ENCODE measurements around the gene TBL1Y. TPM values are rescaled to one million over a fixed set of nuclear protein-coding genes. Genes with fewer than 3 reads are reported as not detected.
"Not testable (repeated sequence)": the region's sequence is repeated elsewhere in the genome, so short reads cannot be mapped to it uniquely, and the experiment has no call there.

TBL1Y gene
- not detected for total RNA-seq

DNA sequence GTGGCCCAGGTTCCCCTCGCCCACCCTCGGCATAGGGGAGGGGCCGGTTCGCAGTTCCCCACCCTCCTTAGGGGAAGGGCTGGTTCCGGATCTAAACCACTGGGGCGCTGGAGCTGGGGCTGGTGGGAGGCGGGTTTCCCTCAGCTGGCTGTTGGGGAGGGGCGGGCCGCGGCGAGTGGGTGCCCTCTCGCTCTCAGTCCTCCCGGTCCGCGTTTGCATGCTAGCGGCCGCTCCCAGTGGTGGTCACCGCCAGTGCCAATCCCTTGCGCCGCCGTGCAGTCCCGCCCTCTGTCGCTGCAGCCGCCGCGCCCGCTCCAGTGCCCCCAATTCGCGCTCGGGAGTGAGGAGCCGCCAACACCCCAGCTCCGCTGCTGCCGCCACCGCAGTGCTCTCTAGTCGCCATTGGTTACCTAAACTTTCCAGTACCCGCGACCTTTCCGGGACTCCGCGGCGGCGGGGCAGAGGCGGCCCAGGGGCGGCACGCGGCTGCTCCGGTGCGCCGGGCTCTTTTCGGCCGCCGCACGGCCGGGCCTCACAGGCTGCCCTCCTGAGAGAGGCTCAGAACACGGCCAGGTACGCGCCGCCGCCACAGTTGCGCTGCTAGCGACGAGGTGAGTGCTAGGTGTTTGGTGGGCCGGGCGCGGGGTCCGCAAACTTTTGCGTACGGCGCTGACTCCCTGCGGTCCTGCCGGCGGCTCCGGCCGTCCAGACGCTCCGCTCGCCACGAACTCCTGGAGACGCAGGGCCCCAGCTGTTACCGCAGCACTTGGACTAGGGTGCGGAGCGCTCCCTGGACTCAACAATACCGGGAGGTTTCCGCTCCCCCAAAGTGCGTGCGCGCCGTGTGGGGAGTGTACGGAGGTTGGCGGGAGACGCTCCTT, at the start of gene TBL1Y:
Gene TBL1Y (plus strand): TSS at position 326 of the 881 bp plus-strand sequence. CDS start 114,388 bp downstream, outside the sequence.
- POLR2A ChIA-PET = no interaction called here
- peaks cover 8% of the 10 kb centered on the region for H3K4me1 Mint-ChIP-seq (ENCODE audit: low read depth)
- peak within 1 kb of the TSS; percentile 12 for H3K4me3 Mint-ChIP-seq
- H3K27me3 Mint-ChIP-seq = peaks cover 29% of the 10 kb centered on the region
- no peaks in the 10 kb centered on the region for H3K9me3 Mint-ChIP-seq
- intact Hi-C loops (cut with micrococcal nuclease) = no loop called here
- DNase-seq = no peak
- H3K27ac Mint-ChIP-seq = no peak within 1 kb of the TSS
- no peaks in the 10 kb centered on the region for H3K36me3 Mint-ChIP-seq
- CTCF ChIA-PET = no interaction called here

DNA sequence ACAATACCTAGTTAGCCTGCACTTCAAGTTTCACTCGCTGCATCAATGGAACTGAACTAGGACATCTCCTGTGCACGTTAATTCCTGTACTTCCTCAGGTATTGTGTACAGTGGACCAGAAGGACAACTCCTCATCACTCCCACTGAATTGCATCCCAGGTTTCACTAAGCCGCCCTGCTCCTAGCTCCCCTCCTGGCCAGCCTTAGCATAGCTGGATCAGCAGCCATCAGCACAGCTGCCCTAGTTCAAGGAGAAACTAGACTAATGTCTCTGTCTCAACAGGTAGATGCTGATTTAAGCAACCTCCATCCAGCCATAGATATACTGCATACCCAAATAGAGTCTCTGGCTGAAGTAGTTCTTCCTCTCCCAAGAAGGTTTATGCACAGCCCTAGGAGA, 16.0 kb upstream of the TBL1Y start:
- no peak for DNase-seq
- Mint-ChIP-seq H3K27me3 (no peaks in the 10 kb centered on the region), H3K9me3 (no peaks in the 10 kb centered on the region), H3K4me1 (ENCODE audit: low read depth) (no peaks in the 10 kb centered on the region), H3K4me3 (no peak overlapping the region), H3K36me3 (no peaks in the 10 kb centered on the region), H3K27ac (no peak overlapping the region)
- intact Hi-C loops (cut with micrococcal nuclease) = no loop called here
- POLR2A ChIA-PET = no interaction called here
- CTCF ChIA-PET = no interaction called here

DNA sequence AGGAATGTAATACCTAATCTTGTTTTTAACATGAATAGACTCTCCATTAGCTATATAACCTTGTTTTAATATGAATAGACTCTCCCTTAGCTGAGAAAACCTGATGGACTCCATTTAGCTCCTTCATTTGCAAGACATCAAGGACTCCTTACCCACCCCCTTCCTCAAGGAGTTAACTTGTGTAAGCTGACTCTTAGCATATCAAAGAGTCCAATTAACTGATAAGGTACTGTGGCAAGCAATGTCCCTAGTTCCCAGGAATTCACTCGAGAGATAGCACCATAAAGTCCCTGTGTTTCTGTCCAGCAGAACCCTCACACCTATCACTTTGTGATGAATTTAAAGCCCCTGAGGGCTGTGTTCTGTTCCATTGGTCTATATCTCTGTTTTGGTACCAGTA, 15.3 kb upstream of the TBL1Y start:
- Mint-ChIP-seq H3K27me3 (no peaks in the 10 kb centered on the region), H3K9me3 (no peaks in the 10 kb centered on the region), H3K27ac (no peak overlapping the region), H3K4me3 (no peak overlapping the region), H3K36me3 (no peaks in the 10 kb centered on the region), H3K4me1 (ENCODE audit: low read depth) (no peaks in the 10 kb centered on the region)
- intact Hi-C loops (cut with micrococcal nuclease) = no loop called here
- POLR2A ChIA-PET = no interaction called here
- DNase-seq = no peak
- CTCF ChIA-PET = no interaction called here

DNA sequence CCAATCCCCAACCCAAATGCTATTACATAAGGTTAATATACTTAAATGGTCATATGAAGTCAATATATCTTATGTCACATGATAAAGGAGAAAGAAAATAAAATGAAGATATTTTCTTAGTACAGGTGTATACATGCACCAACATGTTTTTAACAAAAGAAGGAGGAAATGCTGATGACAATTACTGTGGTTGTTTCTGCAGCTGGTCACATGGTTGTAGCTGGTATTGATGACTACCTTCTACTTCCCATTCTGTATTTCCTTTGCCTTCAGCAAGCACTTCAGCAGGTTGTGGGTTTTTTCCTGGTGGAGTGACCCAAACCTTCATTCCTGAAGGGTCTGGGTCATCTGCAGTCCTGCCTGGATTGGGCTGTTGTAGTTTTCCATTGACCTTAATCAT, 8.4 kb upstream of the TBL1Y start:
- CTCF ChIA-PET; H3K27me3 Mint-ChIP-seq; H3K36me3 Mint-ChIP-seq; DNase-seq; H3K9me3 Mint-ChIP-seq; H3K4me3 Mint-ChIP-seq; POLR2A ChIA-PET; H3K4me1 Mint-ChIP-seq (ENCODE audit: low read depth); intact Hi-C loops (cut with micrococcal nuclease); H3K27ac Mint-ChIP-seq: not testable (repeated sequence)

DNA sequence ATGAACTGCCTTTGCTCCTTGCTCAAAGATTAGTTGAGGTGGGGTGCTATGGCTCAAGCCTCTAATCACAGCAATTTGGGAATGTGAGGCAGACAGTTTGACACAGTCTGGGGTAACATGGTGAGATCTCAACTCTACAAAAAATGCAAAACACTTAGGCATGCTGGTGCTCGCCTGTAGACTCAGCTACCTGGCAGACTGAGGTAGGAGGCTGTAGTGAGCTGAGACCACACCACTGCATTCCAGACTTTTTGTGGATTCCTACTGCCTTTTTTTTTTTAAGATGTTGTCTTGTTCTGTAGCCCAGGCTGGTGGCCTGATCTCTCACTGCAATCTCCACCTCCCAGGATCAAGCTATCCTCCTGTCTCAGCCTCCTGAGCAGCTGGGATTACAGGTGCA, 2.9 kb upstream of the TBL1Y start:
- peaks cover 8% of the 10 kb centered on the region for H3K4me1 Mint-ChIP-seq (ENCODE audit: low read depth)
- peaks cover 25% of the 10 kb centered on the region for H3K27me3 Mint-ChIP-seq
- ChIA-PET POLR2A (no interaction called here), CTCF (no interaction called here)
- intact Hi-C loops (cut with micrococcal nuclease) = no loop called here
- no peaks in the 10 kb centered on the region for H3K36me3 Mint-ChIP-seq
- H3K4me3 Mint-ChIP-seq = no peak overlapping the region
- DNase-seq = no peak
- no peaks in the 10 kb centered on the region for H3K9me3 Mint-ChIP-seq
- H3K27ac Mint-ChIP-seq = no peak overlapping the region

DNA sequence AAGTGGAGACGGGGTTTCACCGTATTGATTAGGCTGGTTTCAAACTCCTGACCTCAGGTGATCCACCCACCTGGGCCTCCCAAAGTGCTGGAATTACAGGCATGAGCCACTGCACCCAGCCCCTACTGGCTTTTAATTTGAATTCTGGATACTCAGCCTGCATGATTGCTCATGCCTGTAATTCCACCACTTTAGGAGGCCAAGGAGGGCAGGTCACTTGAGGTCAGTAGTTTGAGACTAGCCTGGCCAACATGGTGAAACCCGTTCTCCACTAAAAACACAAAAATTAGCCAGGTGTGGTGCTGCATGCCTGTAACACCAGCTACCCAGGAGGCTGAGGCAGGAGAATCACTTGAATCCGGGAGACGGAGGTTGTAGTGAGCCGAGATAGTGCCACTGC, 2.5 kb upstream of the TBL1Y start:
- intact Hi-C loops (cut with micrococcal nuclease); H3K27ac Mint-ChIP-seq: not testable (repeated sequence)

DNA sequence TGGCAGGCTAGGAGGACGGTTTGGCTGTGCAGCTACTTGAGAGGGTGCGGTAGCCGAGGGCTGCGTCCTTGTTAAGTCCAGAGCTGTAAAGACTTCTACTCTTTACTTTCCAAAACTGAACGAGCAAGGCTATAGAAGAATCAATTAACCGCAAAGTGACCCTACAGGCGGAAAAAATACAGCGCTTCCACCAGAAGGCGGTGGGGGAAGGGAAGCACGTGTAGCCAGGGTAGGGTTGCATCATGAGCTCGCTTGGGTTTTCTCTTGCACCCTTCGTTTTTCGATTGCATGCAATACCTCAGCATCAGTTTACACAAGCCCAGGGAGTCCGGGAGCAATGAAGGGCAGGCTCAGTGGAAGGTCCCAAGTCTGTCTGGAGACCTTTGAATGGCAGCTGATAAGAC, 1.4 kb upstream of the TBL1Y start:
- no peak for DNase-seq
- Mint-ChIP-seq H3K4me3 (no peak overlapping the region), H3K4me1 (ENCODE audit: low read depth) (peaks cover 8% of the 10 kb centered on the region), H3K36me3 (no peaks in the 10 kb centered on the region), H3K27ac (no peak overlapping the region), H3K9me3 (no peaks in the 10 kb centered on the region), H3K27me3 (peaks cover 29% of the 10 kb centered on the region)
- ChIA-PET CTCF (no interaction called here), POLR2A (no interaction called here)
- intact Hi-C loops (cut with micrococcal nuclease) = no loop called here

More for the DNA sequence above, 2.5 kb upstream of the TBL1Y start:
- H3K4me1 Mint-ChIP-seq (ENCODE audit: low read depth); CTCF ChIA-PET; H3K4me3 Mint-ChIP-seq; POLR2A ChIA-PET; H3K36me3 Mint-ChIP-seq; DNase-seq; H3K9me3 Mint-ChIP-seq: not testable (repeated sequence)
- H3K27me3 Mint-ChIP-seq = peaks cover 27% of the 10 kb centered on the region

DNA sequence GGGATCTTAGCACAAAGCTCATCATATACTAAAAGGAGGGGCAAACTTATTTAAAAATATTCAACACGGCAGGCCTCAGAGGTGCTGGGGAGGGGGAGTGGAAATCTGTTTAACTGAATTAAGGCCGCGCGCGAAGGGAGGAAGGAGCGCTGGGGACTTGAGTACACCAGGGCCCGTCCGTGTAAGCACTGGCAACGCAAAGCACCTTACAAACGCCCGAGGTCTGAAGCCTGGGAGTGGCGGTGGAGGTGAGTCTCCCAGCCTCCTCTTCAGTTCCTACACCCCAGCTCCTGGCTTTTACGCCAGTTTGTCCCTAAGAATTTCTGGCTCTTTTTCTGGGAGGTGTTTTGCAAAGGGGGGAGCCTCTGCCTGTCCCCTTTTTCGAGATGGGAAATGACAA, 641 bp upstream of the TBL1Y start:
- no peaks in the 10 kb centered on the region for H3K9me3 Mint-ChIP-seq
- H3K4me1 Mint-ChIP-seq (ENCODE audit: low read depth) = peaks cover 8% of the 10 kb centered on the region
- peak overlapping the region; percentile 12 for H3K4me3 Mint-ChIP-seq
- intact Hi-C loops (cut with micrococcal nuclease) = no loop called here
- ChIA-PET CTCF (no interaction called here), POLR2A (no interaction called here)
- no peak overlapping the region for H3K27ac Mint-ChIP-seq
- peaks cover 29% of the 10 kb centered on the region for H3K27me3 Mint-ChIP-seq
- H3K36me3 Mint-ChIP-seq = no peaks in the 10 kb centered on the region
- DNase-seq = no peak

DNA sequence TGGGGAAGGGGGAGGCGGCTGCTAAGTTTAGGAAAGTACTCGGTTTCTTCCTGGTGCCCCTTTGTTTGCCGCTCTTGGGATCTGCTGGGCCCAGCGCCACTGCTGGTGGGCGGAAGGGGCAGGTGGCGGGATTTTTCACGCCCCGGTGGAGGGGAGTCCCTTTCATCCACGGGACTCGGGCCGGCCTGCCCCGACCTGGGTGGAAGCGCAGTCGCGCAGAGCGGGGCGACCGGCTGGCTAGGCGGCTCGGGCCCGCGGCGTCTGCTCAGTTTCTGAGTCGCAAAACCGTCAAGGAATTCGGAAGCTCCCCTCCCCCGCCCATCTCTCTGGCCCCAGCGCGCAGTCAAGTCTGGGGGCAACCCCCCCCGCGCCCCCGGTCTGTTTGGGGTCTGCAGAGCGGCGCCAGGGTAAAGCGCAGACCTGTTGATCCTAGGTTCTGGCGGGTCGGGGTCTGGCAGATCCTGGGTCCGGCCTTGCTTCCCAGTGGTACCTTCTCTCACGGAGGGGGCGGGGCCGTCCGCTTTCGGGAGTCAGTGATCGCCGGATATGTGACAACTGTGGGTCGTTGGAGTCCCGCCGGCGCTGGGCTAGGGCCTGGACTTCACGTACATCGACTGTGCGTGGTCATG, 870 bp downstream of the TBL1Y start, which contains the start of gene AMELY:
Gene AMELY (minus strand): TSS at position 500 of the 629 bp plus-strand sequence. CDS start 39,144 bp downstream, outside the sequence.
- Mint-ChIP-seq H3K4me1 (ENCODE audit: low read depth) (peaks cover 8% of the 10 kb centered on the region), H3K27ac (no peak within 1 kb of the TSS), H3K36me3 (no peaks in the 10 kb centered on the region), H3K27me3 (peaks cover 29% of the 10 kb centered on the region), H3K4me3 (peak within 1 kb of the TSS; percentile 5), H3K9me3 (no peaks in the 10 kb centered on the region)
- DNase-seq = no peak
- intact Hi-C loops (cut with micrococcal nuclease) = no loop called here
- POLR2A ChIA-PET = no interaction called here
- CTCF ChIA-PET = no interaction called here

DNA sequence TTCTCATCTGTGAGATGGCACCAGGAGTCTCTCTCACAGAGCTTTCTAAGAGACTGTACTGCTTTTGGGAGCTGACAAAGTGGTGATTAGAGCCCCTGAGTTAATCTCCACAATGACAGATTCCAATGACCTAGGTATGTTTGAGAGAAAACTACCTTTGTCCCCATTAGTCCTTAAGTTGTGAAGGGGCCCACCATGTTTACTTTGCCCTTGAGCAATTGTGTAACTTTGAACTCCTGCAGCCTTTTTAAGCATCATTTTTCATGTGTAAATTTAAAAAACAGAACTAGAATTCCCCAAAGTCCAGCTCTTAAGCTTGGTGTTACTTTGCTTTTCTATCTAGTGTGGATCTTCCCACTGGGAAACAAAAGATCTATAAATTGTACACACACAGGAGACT, 2.9 kb downstream of the TBL1Y start:
- POLR2A ChIA-PET = no interaction called here
- Mint-ChIP-seq H3K27me3 (peaks cover 27% of the 10 kb centered on the region), H3K27ac (no peak overlapping the region), H3K9me3 (no peaks in the 10 kb centered on the region), H3K36me3 (no peaks in the 10 kb centered on the region), H3K4me3 (no peak overlapping the region), H3K4me1 (ENCODE audit: low read depth) (peaks cover 8% of the 10 kb centered on the region)
- no peak for DNase-seq
- CTCF ChIA-PET = no interaction called here
- intact Hi-C loops (cut with micrococcal nuclease) = no loop called here

DNA sequence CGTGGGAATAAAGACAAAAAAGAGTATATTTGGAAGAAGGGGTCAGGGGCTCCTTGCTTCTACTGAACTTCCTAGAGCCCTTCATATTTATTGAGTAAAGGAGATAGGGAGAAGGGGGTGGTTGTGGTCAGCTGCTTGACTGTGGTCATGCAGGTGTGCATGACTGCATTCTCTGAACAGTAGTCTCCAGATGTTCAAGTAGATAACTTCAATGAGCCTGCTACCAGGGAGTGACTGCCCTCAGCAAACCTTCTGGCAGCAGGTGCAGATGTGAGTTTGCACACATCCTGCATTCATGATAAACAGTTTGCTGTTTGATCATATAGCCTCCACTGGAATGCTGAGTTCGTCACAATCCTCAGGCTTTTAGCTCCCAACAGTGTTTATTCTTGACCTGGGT, 10.6 kb downstream of the TBL1Y start:
- Mint-ChIP-seq H3K27ac (no peak overlapping the region), H3K27me3 (no peaks in the 10 kb centered on the region), H3K9me3 (peaks cover 5% of the 10 kb centered on the region), H3K4me3 (no peak overlapping the region), H3K36me3 (no peaks in the 10 kb centered on the region), H3K4me1 (ENCODE audit: low read depth) (no peaks in the 10 kb centered on the region)
- no peak for DNase-seq
- CTCF ChIA-PET = no interaction called here
- intact Hi-C loops (cut with micrococcal nuclease) = no loop called here
- POLR2A ChIA-PET = no interaction called here

DNA sequence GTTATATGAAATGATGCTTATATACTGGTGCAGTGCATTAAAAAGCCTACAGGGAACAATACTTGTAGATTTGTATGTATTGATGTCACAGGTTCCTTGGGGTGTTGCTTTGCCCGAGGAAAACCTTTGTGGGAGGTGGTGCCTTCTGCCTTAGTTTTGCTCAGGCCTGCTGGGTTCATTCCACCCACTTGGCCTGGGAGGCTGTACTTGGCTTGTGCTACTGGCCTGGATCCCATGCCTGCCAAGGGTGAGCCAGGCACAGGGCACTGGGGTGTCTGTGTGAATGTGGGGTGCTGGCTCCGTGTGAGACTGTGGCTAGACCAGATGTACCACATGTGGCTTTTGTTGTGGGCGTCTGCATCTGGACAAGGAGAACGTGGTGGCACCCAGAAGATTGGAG, 17.8 kb downstream of the TBL1Y start:
- no peaks in the 10 kb centered on the region for H3K4me1 Mint-ChIP-seq (ENCODE audit: low read depth)
- H3K9me3 Mint-ChIP-seq = no peaks in the 10 kb centered on the region
- ChIA-PET CTCF (no interaction called here), POLR2A (no interaction called here)
- no peaks in the 10 kb centered on the region for H3K36me3 Mint-ChIP-seq
- H3K27me3 Mint-ChIP-seq = no peaks in the 10 kb centered on the region
- H3K4me3 Mint-ChIP-seq = no peak overlapping the region
- H3K27ac Mint-ChIP-seq = no peak overlapping the region
- no peak for DNase-seq
- intact Hi-C loops (cut with micrococcal nuclease) = no loop called here

DNA sequence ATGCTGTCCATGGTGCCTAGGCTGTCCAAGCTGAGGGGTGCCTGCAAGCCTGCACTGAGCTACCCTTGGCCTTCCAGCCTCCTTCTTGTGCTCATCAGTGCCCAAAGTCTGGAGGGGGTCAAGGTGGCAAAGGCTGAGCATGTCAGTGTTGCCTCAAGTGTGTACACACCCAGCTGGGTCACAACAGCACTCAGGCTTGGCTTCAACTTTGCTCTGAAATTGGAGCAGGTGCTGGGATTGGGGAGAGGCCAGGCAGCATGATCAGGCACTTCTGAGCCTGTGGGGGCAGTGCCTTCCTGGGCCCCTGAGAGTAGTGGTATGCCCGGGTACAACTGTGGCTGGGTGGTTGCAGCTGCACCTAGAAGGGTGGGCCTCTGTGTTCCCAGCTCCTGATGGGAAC, 18.7 kb downstream of the TBL1Y start:
- POLR2A ChIA-PET = no interaction called here
- Mint-ChIP-seq H3K4me3 (no peak overlapping the region), H3K27me3 (no peaks in the 10 kb centered on the region), H3K27ac (no peak overlapping the region), H3K9me3 (no peaks in the 10 kb centered on the region), H3K4me1 (ENCODE audit: low read depth) (no peaks in the 10 kb centered on the region), H3K36me3 (no peaks in the 10 kb centered on the region)
- CTCF ChIA-PET = no interaction called here
- intact Hi-C loops (cut with micrococcal nuclease) = no loop called here
- DNase-seq = no peak
